GM10266 (cell line): Measurements from ENCODE around the gene SNX20.
A peak's percentile ranks its signal among the peaks of the same experiment; 100 is the strongest.

Experiments used
- DNase-seq: peaks from one replicate; pipeline ENCODE4 v3.0.0; 2012; ENCODE audit errors: extremely low spot score
- TF ChIP-seq, protein P1 (sequence below): IDR thresholded peaks from 2 replicates; pipeline ENCODE4 v1.5.1; 2012; ENCODE audit warnings: mild to moderate bottlenecking, low read depth; ENCODE audit not compliant: control insufficient read depth, insufficient read depth; ENCODE audit errors: missing control alignments

SNX20 gene

DNA sequence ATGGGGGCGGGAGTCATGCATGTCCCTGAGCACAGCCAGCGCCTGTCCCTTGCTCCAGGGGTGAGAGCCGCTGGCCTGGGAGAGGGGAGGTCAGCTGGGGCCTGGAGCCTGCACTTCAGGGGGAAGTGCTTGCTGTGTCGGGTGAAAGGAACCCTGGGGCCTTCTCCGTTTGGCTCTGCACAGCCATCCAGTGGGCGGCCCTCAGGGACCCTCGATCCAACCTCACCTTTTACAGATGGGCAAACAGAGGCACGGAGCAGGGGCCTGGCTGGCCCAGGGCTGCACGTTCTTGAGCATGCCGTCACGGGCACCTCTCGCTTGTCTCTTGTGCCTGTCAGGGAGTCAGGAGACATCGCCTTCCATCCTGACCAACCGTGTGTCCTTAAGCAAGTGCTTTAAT, 1.8 kb downstream of the SNX20 start:
- TF ChIP-seq, protein P1, sequence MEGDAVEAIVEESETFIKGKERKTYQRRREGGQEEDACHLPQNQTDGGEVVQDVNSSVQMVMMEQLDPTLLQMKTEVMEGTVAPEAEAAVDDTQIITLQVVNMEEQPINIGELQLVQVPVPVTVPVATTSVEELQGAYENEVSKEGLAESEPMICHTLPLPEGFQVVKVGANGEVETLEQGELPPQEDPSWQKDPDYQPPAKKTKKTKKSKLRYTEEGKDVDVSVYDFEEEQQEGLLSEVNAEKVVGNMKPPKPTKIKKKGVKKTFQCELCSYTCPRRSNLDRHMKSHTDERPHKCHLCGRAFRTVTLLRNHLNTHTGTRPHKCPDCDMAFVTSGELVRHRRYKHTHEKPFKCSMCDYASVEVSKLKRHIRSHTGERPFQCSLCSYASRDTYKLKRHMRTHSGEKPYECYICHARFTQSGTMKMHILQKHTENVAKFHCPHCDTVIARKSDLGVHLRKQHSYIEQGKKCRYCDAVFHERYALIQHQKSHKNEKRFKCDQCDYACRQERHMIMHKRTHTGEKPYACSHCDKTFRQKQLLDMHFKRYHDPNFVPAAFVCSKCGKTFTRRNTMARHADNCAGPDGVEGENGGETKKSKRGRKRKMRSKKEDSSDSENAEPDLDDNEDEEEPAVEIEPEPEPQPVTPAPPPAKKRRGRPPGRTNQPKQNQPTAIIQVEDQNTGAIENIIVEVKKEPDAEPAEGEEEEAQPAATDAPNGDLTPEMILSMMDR, result no peak
- no peak for DNase-seq

DNA sequence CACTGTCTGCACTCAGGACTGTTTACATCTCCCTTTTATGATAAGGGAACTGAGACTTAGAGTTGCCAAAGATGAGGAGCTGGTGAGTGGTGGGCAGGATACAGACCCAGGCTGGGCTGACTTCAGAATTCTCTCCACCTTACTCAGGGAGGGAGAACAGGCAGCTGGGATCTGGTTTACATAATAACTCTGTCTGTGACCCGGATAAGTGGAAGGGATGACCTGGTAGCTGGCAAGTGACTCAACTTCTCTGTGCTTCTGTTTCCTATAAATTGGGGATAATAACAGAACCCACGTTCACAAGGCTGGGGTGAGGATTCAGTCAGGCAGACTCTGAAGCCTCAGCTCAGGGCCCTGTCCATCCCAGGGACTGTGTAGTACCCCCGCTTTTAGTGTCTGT, 2.6 kb downstream of the SNX20 start:
- no peak for DNase-seq
- TF ChIP-seq, protein P1, result no peak

DNA sequence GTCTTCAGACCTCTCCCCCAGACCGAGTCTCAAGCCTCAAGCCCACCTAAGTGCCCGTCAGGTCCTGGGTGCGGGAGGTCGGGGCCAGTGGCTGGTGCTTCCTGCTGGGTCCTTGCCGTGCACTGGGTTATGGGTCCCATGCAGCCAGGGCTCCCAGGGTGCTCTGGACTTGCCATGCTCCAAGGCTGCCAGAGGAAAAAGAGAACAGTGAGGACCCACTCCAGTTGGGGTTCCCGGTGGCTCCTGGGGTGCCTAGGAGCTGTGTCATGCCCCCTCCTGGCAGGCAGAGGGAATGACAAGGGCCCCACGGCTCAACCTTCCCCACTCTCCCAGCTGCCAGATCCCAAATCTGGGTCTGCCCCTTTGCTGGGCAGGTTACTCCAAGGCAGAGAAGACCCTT, 3.8 kb downstream of the SNX20 start:
- TF ChIP-seq, protein P1, result peak; percentile 36
- DNase-seq, result no peak

- no peak for DNase-seq
- TF ChIP-seq, protein P1, result no peak
Observed at GRCh38 chr16:50676684-50677225, 4.4 kb downstream of the SNX20 start.

GRCh38 chr16:50675686-50676610, 5.2 kb downstream of the SNX20 start:
- DNase-seq, result no peak
- TF ChIP-seq, protein P1, result no peak

- TF ChIP-seq, protein P1, result no peak
- DNase-seq, result no peak
Observed at GRCh38 chr16:50674831-50675230, 6.3 kb downstream of the SNX20 start.
